ENCODE data around the gene LSS.

- TF ChIP-seq CTCF (IDR thresholded peaks at IDR 0.05) (no peak), POLR2A (IDR thresholded peaks at IDR 0.05) (no peak), POLR2AphosphoS5 (IDR thresholded peaks at IDR 0.05) (no peak), EP300 (IDR thresholded peaks at IDR 0.05) (no peak)
Measured at GRCh38 chr21:46210378-46211136, 18.0 kb downstream of the LSS start.
